22Rv1 (cell line): ENCODE data around the gene KIFC1.
A peak's percentile ranks its signal among the peaks of the same experiment; 100 is the strongest.

Experiments
- CTCF ChIP-seq: fragments of 450-650 bp; IDR thresholded peaks from 2 replicates; pipeline ENCODE4 v1.5.1; 2017; ENCODE audit warnings: mild to moderate bottlenecking
- ZFX ChIP-seq: fragments of 450-650 bp; IDR thresholded peaks from 2 replicates; pipeline ENCODE4 v1.6.1; 2017; ENCODE audit warnings: antibody characterized with exemption, borderline replicate concordance

GRCh38 chr6:33344701-33345697 lies 46.6 kb upstream of the KIFC1 start:
- peak; percentile 79 for TF ChIP-seq CTCF
- no peak for TF ChIP-seq ZFX
